Smooth muscle cell (in vitro differentiated cells): ENCODE data around the gene CCSER1. TPM values are rescaled to one million over a fixed set of nuclear protein-coding genes. Genes with fewer than 3 reads are reported as not detected.

Source experiments
- DNase-seq: peaks from one replicate; lab custom pipeline; 2025; ENCODE audit not compliant: unreplicated experiment; lab: John Stamatoyannopoulos, UW
- H2AFZ ChIP-seq: fragments of 200-600 bp; sonication (generic); 2 replicates; pipeline ENCODE4 v1.6.0; 2016; ENCODE audit warnings: antibody characterized with exemption, low read depth, mild to moderate bottlenecking
- H3F3A ChIP-seq: fragments of 200-600 bp; sonication (generic); 2 replicates; pipeline ENCODE4 v1.6.0; 2017; ENCODE audit warnings: antibody characterized with exemption, low read depth
- H3K27ac ChIP-seq: fragments of 200-600 bp; sonication (generic); 2 replicates; pipeline ENCODE4 v1.5.1; 2016; ENCODE audit warnings: low read depth, mild to moderate bottlenecking
- H3K27me3 ChIP-seq: fragments of 200-600 bp; sonication (generic); 2 replicates; pipeline ENCODE4 v1.6.1; 2016; ENCODE audit warnings: low read depth, mild to moderate bottlenecking
- H3K36me3 ChIP-seq: fragments of 200-600 bp; sonication (generic); 2 replicates; pipeline ENCODE4 v1.5.1; 2016; ENCODE audit warnings: low read depth
- H3K4me1 ChIP-seq: fragments of 200-600 bp; sonication (generic); 2 replicates; pipeline ENCODE4 v1.5.1; 2016; ENCODE audit warnings: low read depth
- H3K4me2 ChIP-seq: fragments of 200-600 bp; sonication (generic); 2 replicates; pipeline ENCODE4 v1.6.0; 2016; ENCODE audit warnings: mild to moderate bottlenecking
- H3K4me3 ChIP-seq: fragments of 200-600 bp; sonication (generic); 2 replicates; pipeline ENCODE4 v1.5.1; 2016; ENCODE audit warnings: mild to moderate bottlenecking
- H3K79me2 ChIP-seq: fragments of 200-600 bp; sonication (generic); 2 replicates; pipeline ENCODE4 v1.6.0; 2016; ENCODE audit warnings: low read depth, mild to moderate bottlenecking
- H3K9ac ChIP-seq: fragments of 200-600 bp; sonication (generic); 2 replicates; pipeline ENCODE4 v1.6.0; 2016; ENCODE audit warnings: low read depth
- H3K9me3 ChIP-seq: fragments of 200-600 bp; sonication (generic); replicated peaks from 2 replicates; pipeline ENCODE4 v1.5.1; 2016; ENCODE audit warnings: low read depth
- H4K20me1 ChIP-seq: fragments of 200-600 bp; sonication (generic); 2 replicates; pipeline ENCODE4 v1.6.0; 2016; ENCODE audit warnings: low read depth
- CTCF ChIP-seq: fragments of 200-600 bp; sonication (generic); IDR thresholded peaks from 2 replicates; pipeline ENCODE4 v1.5.1; 2017; ENCODE audit warnings: borderline replicate concordance, mild to moderate bottlenecking, antibody characterized with exemption; ENCODE audit not compliant: insufficient read depth, poor library complexity, severe bottlenecking
- WGBS: methylation state at CpG from one replicate; pipeline ENCODE4 v1.1.7; 2016; ENCODE audit warnings: low lambda C conversion rate; 5-methylcytosine and 5-hydroxymethylcytosine counted together
- polyA plus RNA-seq: library from polyadenylated mRNA; unstranded; fragments of >200 nt; fragmentation: Nextera tagmentation; extraction: Ambion mirVana; gene quantifications from 2 replicates; pipeline ENCODE4 v1.2.1, GENCODE V29; 2016
- total RNA-seq: library from RNA; depleted of rRNA; stranded (reverse); fragments of >200 nt; gene quantifications from 2 replicates; pipeline ENCODE4 v1.2.3, GENCODE V29; 2014

The CCSER1 gene
- total and polyA plus RNA-seq, 2 experiments from 2014 or later = 0.76 TPM; not detected in 1

GRCh38 chr4:90503677-90504076, 376.5 kb downstream of the CCSER1 start:
- Histone ChIP-seq H3F3A (no peaks in the 10 kb centered on the region), H3K4me1 (no peaks in the 10 kb centered on the region), H3K27me3 (no peaks in the 10 kb centered on the region), H3K9ac (no peak overlapping the region), H3K27ac (no peak overlapping the region), H3K36me3 (peaks cover 3% of the 10 kb centered on the region), H4K20me1 (no peaks in the 10 kb centered on the region), H3K4me3 (no peak overlapping the region), H3K9me3 (peaks cover 10% of the 10 kb centered on the region), H2AFZ (no peak overlapping the region), H3K4me2 (no peak overlapping the region), H3K79me2 (no peaks in the 10 kb centered on the region)
- 92% methylated on average over 2 of the region's 2 CpGs for WGBS
- TF ChIP-seq CTCF = no peak
- no peak for DNase-seq

- Histone ChIP-seq H3K27ac (no peak overlapping the region), H2AFZ (no peak overlapping the region), H3K36me3 (no peaks in the 10 kb centered on the region), H3K79me2 (no peaks in the 10 kb centered on the region), H4K20me1 (no peaks in the 10 kb centered on the region), H3K27me3 (no peaks in the 10 kb centered on the region), H3F3A (no peaks in the 10 kb centered on the region), H3K4me3 (no peak overlapping the region), H3K9me3 (no peaks in the 10 kb centered on the region), H3K4me1 (no peaks in the 10 kb centered on the region), H3K4me2 (no peak overlapping the region), H3K9ac (no peak overlapping the region)
- no peak for TF ChIP-seq CTCF
- no peak for DNase-seq
These were observed 388.0 kb downstream of the CCSER1 start for GRCh38 chr4:90515191-90515590.

- no peaks in the 10 kb centered on the region for H3K9me3 ChIP-seq
- H3K27ac ChIP-seq = no peak overlapping the region
- no peak overlapping the region for H3K4me2 ChIP-seq
- H3K9ac ChIP-seq = no peak overlapping the region
- TF ChIP-seq CTCF = no peak
- no peaks in the 10 kb centered on the region for H4K20me1 ChIP-seq
- no peak overlapping the region for H2AFZ ChIP-seq
- WGBS = 87% methylated on average over 1 of the region's 1 CpG
- H3K4me3 ChIP-seq = no peak overlapping the region
- H3K79me2 ChIP-seq = no peaks in the 10 kb centered on the region
- H3K4me1 ChIP-seq = no peaks in the 10 kb centered on the region
- H3K36me3 ChIP-seq = no peaks in the 10 kb centered on the region
- no peaks in the 10 kb centered on the region for H3F3A ChIP-seq
- no peaks in the 10 kb centered on the region for H3K27me3 ChIP-seq
- no peak for DNase-seq
These were observed 401.4 kb downstream of the CCSER1 start for GRCh38 chr4:90528551-90528950.

- Histone ChIP-seq H3K9ac (no peak overlapping the region), H3F3A (no peaks in the 10 kb centered on the region), H2AFZ (no peak overlapping the region), H3K27ac (no peak overlapping the region), H3K4me3 (no peak overlapping the region), H3K4me2 (no peak overlapping the region), H3K4me1 (peaks cover 13% of the 10 kb centered on the region), H3K9me3 (no peaks in the 10 kb centered on the region), H3K27me3 (no peaks in the 10 kb centered on the region), H3K36me3 (no peaks in the 10 kb centered on the region), H3K79me2 (no peaks in the 10 kb centered on the region), H4K20me1 (no peaks in the 10 kb centered on the region)
- no peak for DNase-seq
- WGBS = 69% methylated on average over 1 of the region's 1 CpG
- TF ChIP-seq CTCF = no peak
These were observed 409.2 kb downstream of the CCSER1 start for GRCh38 chr4:90536408-90536807.
